ENCODE data around the gene INTS11.
"Not testable (repeated sequence)": the region's sequence is repeated elsewhere in the genome, so short reads cannot be mapped to it uniquely, and the experiment has no call there.

The INTS11 gene

DNA sequence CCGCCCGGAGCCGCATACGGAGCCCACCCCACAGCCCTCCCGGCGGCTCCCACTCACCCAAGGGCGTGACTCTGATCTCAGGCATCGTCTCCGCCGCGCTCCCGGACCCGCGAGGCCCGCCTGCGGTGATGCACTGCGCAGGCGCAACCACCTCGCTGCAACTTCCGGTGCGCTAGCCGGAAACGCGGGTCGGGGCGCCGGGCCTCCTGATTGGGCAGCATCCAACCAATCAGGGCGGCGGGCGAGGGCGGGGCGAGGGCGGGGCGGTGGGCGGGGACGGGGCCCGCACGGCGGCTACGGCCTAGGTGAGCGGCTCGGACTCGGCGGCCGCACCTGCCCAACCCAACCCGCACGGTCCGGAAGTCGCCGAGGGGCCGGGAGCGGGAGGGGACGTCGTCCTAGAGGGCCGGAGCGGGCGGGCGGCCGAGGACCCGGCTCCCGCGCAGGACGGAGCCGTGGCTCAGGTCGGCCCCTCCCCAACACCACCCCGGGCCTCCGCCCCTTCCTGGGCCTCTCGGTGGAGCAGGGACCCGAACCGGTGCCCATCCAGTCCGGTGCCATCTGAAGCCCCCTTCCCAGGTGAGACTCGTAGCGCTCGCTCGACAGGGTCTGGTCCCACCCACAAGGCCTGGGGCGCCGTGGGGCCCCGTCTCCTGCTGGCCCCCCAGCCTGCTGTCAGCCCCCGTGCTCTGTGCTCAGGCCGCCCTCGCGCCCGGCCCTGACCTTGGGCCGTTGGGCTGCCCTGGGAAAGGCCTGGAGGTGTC is at the start of gene INTS11, which contains the start of gene CPTP:
Gene INTS11 (minus strand): TSS at position 137 of the 764 bp plus-strand sequence. CDS start 52 bp downstream, at position 85.
Gene CPTP (plus strand): TSS at position 279 of the 764 bp plus-strand sequence. CDS start 2,109 bp downstream, outside the sequence.
- peak; percentile 95 for DNase-seq

DNA sequence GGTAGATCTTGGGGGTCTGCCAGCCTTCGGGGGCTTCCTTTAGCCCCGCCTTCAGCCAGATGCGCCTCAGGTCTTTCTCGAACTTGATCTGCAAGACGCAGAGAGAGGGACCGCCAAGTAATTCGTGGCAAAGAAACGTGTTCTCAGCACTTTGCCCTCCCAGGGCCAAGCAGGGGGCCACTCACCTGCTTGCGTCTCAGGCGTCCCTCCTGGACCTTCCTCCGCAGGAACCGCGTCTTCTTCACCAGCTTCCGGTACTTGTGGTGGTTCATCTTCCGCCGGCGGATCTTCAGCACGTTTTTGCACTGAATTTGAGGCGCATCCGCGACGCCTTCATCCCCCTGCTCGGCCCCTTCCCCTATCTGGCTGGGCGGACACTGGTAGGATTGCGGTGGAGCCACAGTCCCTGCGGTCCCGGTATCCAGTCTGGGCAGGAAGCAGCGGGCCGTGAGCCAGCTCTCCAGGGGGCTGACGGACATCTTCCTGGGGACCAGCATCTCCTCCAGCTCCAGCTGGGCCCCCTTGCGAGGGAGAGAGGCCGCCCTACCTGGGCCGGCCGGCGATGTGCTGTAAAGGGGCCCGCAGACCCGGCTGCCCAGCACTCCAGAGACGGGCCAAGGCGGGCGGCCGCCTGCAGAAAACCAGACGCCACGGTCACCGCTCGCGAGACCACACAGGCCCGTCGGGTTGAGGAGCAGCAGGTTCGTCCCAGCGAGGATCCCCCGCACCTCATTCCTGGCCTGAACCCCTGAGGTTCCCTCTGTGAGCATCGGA is 49.5 kb upstream of the INTS11 start:
- no peak for DNase-seq

DNA sequence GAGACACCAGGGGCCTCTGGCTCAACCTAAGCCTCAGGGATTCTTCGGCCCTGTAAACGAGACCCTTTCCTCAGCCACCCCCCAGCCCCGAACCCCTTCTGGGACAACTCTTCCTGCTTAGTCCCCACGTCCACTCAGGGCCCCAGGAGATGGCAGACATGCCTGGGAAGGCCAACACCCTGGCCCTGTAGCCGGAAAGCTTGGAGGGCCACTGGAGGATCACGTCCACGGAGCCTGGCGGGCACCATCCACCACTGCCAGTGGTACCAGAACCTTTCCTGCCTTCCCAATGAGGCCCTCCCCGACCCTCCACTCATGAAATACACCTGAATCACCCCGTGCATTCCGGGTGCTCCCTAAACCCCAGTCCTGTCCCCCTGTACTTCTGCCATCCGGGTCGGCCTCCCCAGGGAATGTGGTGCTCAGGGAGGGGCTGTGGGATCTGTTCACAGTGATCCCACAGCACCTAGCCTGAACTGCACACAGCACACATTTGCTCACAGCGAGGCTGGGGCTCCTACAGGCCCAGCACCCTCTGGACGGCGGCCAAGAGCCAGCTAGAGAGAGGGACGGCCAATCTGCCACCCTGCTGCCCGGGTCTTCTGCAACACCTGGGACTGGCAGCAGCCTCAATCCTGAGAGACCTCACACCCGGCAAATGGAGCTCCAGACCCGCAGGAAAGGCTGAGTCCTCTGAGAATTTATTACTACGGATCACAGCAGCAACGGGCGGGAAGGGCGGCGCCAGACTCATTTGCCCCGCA is 48.8 kb upstream of the INTS11 start:
- no peak for DNase-seq

DNA sequence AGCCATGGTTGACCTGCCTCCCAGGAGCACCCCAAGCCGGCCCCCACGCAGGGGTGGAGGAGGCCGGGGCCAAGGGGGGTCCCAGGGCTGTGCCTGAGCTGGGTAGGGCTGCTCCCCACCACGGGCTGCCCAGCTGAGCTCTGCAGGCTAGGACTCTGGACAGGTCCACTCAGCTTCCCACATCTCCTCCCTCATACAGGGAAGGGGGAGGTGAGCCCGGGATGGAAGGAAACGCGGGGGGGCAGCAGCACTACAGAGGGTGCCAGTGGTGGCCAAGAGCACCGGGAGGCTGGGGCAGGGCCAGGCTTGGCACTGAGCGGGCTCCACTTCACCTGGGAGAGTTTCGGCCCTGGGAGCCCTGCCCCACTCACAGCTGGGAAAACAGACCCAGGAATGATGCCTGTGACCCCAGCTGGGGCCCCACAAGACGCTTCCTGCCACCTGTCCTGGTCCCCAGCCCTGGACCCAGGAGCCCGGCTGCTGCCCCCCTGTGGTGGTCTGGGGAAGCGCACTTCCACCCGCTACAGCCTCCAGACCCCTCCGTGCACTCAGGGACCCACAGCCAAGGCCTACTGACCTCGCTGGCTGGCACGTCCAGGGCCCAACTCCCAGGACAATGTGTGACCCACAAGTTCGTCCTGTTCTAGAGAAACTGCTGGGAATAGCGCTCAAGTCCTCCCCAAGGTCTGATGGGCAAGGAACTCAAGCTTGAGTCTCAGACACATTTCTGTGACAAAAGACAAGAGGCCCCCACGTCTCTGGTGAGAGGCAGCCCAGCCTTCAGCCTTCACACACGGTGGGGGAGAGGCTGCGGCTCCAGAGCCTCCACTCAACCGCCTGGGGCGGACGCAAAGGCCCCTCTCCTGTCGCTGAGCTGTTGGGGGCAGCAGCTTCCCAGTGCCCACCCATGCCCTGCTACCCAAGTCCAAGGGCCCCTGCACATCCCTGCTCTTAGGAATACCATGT is 47.6 kb upstream of the INTS11 start:
- DNase-seq = peak; percentile 67

DNA sequence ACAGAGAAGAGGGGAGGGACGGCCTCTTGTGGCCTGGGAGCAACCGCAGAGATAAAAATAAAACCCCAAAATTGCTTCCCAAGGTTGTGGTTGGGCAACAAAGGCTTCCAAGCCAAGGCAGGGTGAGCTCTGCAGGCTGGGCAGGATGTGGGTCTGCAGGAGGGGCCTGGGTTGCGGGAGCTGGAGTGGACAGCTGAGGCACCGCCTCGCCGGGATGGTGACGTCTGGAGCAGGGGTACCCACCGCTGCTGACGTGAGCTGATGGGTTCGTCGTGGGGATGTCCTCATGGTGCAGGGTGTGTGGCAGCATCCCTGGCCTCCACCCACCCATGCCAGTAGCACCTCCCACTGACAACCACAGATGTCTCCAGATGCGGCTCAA is 46.9 kb upstream of the INTS11 start:
- DNase-seq = peak; percentile 34

DNA sequence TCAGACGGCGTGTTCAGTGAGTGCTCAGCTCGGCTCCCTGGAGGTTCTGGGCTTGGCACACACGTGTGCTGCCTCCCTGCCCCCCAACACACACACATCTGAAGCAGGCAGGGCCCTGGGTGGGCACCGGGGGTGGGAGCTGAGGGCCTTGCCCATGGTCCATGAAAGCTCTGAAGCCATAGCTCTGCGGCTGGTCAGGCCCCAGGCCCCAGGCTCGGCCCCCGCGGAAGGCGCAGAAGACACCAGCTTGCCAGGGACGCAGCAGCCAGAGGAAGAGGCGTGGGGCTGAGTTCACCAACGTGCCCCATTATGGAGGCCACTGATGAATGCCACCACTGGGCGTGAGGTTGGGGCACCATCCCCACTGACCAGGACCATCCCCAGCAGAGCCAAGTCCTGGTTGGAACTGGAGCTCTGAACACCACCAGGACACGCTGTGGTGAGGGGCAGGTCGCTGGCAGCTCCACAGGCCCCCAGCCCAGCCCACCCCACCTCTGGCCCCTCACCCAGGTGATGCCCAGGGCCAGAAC is 46.4 kb upstream of the INTS11 start:
- no peak for DNase-seq

DNA sequence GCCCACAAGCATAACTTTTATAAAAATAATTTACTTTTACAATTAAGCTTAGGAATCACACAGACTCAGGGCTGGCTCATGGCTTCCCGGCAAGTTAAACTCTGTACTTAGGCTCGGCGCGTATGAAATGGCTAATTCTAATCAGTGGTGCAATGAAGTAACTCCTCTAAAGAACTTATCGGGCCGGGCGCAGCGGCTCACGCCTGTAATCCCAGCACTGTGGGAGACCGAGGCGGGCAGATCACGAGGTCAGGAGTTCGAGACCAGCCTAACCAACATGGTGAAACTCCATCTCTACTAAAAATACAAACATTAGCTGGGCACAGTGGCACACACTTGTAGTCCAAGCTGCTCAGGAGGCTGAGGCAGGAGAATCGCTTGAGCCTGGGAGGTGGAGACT is 45.6 kb upstream of the INTS11 start:
- DNase-seq = not testable (repeated sequence)

DNA sequence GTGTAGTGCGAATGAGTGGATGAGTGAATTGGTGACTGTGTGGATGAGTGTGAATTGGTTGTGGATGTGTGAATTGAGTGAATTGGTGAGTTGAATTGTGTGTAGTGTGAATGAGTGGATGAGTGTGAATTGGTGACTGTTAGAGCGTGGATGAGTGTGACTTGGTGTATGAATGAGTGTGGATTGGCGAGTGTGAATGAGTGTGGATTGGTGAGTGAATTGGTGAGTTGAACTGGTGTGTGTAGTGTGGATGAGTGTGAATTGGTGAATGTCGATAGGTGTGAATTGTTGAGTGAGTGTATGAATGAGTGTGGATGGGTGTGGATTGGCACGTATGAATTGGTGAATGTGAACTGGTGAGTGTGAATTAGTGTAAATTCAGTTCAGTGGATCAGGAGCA is 42.9 kb upstream of the INTS11 start:
- no peak for DNase-seq

DNA sequence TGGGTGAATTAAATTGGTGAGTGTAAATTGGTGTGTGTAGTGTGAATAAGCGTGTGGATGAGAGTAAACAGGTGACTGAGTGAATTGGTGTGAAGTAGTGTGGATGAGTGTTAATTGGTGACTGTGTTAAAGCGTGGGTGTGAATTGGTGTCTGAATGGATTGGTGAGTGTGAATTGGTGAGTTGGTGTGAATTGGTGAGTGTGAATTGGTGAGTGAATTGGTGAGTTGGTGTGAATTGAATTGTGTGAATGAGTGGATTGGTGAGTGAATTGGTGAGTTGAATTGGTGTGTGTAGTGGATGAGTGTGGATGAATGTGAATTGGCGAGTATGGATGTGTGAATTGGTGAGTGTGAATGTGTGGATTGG is 42.2 kb upstream of the INTS11 start:
- DNase-seq = no peak

DNA sequence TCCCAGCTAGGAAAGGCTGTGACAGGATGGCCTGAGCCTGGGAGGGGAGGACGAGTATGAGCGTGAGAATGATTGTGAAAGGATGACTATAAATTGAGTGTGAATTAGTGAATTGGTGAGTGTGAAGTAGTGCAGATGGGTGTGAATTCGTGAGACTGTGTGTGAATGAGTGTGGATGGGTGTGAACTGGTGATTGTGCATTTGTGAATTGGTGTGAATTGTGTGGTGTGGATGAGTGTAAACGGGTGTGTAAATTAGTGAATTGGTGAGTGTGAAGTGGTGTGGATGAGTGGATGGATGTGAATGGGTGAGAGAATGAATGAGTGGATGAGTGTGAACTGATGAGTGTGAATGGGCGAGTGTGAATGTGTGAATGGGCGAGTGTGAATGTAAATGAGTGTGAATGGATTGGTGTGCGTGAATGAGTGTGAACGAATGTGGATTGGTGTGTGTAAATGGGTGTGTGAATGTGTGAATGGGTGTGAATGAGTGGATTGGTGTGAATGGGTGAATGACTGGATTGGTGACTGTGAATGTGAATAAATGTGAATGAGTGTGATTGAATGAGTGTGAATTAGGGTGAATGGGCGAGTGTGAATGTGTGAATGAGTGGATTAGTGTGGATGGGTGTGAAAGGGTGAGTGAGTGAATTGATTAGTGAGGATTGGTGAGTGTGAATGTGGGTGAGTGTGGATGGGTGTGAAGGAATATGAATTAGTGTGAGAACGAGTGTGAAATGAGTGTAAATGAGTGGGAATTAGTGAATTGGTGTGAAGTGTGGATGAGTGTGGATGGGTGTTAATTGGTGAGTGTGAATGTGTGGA is 41.6 kb upstream of the INTS11 start:
- DNase-seq = no peak

DNA sequence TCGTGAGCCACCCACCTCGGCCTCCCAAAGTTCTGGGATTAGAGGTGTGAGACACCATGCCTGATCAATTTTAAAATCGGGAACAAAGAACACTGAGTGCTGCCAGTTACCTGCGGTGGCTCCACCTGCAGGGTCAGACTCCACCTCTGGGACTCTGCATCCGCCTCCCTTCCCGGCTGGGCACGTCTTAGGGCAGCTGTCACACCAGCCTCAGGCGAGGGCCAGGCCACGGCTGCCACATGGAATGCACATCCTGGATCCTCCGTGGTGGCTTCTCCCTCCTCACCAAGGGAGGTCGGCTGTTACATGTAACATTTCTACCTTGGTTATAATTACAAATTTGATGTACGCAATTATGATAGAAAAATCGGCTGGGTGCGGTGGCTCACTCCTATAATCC is 39.8 kb upstream of the INTS11 start:
- no peak for DNase-seq

DNA sequence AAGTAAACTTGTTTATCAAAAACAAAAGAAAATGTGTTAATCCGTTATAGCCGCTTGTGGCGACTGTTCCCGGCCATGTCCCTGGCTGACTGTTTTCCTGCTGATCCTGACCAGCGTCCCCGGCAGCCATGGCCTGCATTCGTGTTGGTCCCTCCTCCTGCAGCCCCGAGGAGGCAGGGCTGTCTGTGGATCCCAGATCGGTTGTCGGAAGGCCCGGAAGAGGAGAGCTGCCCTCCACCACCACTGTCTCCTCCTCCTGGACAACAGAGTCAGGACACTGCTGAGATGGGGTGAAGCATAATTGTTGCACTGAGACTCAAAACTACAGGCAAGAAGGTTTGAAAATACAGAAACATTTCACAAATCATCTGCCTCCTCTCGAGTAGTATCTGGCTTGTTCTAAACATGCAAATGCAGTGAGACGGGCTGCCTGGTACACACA is 37.5 kb upstream of the INTS11 start:
- DNase-seq = no peak

DNA sequence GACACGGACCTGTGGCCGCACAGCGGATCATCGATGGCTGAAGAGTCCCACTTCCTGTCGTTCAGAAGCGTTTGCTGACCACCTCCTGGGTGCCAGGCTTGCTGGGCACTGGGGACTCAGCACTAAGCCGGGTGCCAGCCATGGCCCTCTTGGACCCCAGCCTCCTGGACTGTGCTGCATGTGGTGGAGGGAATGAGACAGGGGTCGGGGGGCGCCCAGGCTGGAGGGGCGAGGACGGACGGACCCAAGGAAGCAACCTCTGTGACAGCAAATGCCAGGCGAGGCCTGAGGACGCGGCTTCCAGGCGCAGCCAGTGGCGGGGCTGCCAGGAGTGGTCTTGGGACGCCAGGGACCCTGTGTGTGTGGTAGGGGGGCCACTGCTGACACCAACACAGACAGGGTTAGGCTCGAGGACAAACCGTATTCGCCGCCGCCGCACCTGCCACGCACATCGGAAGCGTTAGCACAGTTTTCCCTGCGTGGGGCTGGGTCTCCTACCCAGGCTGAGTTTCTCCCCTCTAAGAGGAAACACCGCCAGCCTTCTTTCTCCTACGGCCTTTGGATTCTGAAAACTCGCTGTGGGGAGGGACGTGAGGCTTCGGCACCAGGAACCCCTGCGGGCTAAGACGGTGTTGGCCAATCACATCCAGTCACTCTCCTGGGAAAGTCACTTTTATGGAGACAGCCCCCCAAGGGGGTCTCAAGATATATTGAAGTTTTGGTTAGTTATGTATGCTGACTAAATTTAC is 36.9 kb upstream of the INTS11 start:
- no peak for DNase-seq

DNA sequence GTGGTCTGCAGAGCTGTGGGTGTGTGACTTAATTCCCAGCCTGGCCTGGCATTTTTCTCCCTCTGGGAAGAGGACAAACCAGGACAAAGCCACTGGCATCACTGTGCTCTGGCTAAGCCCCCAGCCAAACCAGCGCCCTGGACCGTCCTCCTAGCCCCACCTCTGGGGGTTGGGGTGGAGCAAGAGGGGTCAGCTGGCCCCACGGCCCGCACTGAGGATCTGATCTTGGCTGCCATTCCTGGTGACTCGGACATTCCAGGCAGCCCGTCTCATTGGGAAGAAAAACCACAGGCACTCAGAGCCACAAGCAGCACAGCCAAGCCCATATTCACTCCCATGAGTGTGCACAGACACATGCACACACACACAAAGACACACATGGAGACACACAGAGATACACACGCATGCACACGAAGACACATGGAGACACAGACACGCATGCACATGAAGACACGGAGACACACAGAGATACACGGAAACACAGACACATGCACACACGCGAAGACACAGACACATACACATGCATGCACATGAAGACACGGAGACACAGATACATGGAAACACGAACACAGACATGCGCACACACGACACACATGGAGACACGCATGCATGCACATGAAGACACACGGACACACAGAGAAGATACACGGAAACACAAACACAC is 36.2 kb upstream of the INTS11 start:
- DNase-seq = no peak

DNA sequence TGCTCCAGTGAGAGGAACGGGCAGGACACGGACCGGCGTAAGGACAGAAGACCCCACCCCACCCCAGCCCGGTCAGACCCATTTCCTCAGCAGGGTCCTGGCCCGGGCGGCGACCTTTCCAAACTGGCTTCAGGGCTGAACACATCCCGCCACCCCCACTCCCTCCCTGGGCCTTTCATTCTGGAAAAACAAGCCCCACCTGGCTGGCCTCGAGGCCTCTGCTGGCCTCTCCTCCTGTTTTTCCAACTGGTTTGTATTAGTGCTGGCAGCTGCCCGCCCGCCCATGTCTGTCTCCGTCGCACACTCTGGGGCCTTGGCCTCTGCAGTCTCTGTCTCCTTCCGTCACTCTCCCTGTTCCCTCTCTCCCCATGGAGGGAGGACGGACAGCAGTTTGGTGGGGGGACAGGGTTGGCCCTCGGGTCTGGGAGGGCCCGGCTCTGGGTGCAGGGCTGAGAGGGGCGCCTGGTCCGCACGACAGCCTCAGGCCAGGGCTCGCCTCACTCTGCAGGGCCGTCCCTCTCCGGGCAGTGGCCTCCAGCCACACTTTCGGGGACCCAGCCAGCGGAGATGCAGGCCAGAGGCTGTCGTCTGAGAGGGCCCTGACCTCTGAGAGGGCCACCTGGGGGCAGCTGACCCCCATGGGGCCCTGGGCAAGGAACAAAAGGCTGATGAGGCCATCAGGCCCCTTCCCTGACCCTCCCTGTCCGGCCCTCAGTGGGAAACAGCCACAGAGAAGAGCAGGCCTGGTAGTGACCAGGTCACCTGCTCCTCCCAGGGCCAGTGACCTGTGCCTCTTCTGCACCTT is 35.4 kb upstream of the INTS11 start:
- DNase-seq = no peak

DNA sequence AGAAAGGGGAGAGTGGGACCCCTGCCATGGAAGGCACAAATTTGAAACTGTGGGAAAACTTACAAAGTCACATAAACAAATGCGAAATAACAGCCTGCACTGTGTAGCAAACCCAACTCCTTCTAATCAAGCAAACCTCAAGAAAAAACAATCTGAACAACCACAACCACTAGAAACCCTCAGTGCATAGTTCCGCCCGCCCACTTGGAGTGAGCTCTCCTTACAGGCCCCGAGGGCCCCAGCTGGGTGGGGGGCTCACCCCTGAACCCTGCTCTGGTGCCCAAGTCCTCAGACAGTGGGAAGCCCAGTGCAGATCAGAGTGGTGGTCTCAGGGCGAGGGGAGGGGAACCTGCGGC is 34.8 kb upstream of the INTS11 start:
- DNase-seq = no peak

DNA sequence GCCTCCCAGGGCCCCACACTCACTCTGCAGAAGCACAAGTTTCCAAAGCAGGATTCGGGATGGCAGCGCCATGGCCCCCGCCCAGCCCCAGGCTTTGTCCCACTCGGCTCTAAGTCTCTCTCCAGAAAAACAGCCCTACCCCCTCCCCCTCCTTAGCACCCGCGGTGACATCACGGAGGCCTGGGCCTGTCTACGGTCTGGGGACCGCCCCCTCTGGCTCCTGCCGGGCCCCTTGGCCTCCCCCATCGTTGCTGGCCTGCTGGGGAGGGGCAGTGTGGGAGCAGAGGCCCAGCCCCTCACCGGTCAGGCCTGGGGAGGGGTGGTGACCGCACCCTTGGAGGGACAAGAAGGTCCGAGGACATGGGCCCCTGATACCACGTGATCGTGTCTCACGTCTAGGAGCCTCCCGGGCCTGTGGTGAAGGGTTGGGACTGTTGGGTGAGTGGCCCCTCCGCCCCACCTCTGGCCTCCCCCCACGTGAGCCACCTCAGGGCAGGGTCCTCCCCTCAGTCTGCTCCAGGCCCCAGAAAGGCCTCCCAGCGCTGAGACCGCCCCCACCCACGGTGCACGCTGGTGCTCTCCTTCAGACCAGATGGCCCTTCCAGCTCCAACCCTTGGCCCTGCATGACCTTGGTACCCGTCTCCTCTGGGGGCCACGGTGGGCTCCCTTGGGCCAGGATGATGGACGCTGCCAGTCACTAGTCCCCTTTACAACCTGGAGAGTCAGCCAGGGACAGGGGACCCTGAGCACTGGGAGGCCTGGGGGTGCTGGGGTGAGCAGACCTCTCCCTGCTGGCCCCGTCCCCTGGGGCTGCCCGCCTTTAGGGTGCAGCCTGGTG is 34.2 kb upstream of the INTS11 start, which contains the start of gene MXRA8:
Gene MXRA8 (minus strand): TSS at position 123 of the 839 bp plus-strand sequence. CDS start 51 bp downstream, at position 72.
- DNase-seq = no peak

Data from activated CD4-positive, alpha-beta T cell treated with anti-CD3 and anti-CD28 coated beads for 1 hour (primary cell).